A549 treated with dexamethasone at 1 μM for 4 hours (cell line): Measurements from ENCODE around the gene OR1E2. TPM values are rescaled to one million over a fixed set of nuclear protein-coding genes. Genes with fewer than 3 reads are reported as not detected.

Experiments used
- total RNA-seq: library from RNA; stranded (reverse); fragments of 200-300 nt; extraction: Qiagen RNA extraction; gene quantifications from 5 replicates; pipeline ENCODE4 v1.2.3, GENCODE V29; 2022

The OR1E2 gene
- not detected in 5 replicates for total RNA-seq

GRCh38 chr17:3433741-3434140 is at the start of gene OR1E2:
Gene OR1E2, minus strand, starts transcription at chr17:3433841. Its CDS starts 0 bp downstream, at chr17:3433841.

GRCh38 chr17:3475812-3476610 is 42.4 kb upstream of the OR1E2 start, which contains the start of gene ASPA:
Gene ASPA, plus strand, starts transcription at chr17:3475997. Its CDS starts 163 bp downstream, at chr17:3476160.

GRCh38 chr17:3471599-3471998 is 38.0 kb upstream of the OR1E2 start, which contains the start of gene SPATA22:
Gene SPATA22, minus strand, starts transcription at chr17:3471819. Its CDS starts 2,494 bp downstream, at chr17:3469325.

GRCh38 chr17:3411070-3411469 is 22.6 kb downstream of the OR1E2 start, which contains the start of gene OR3A3:
Gene OR3A3, plus strand, starts transcription at chr17:3411370.

GRCh38 chr17:3398310-3398709 is 35.3 kb downstream of the OR1E2 start, which contains the start of gene OR1E1:
Gene OR1E1, minus strand, starts transcription at chr17:3398410. Its CDS starts 0 bp downstream, at chr17:3398410.

GRCh38 chr17:3385869-3386816 is 47.5 kb downstream of the OR1E2 start, which contains the start of gene OR3A2:
Gene OR3A2, minus strand, starts transcription at chr17:3386308.

Other genes with a start within 250 kb of the OR1E2 start
- not detected in 5 replicates for gene OR1A2, start 236.3 kb downstream of the OR1E2 start, total RNA-seq
- gene OR1A1, start 226.2 kb downstream of the OR1E2 start, total RNA-seq, result not detected in 5 replicates
- gene OR3A1, start 135.5 kb downstream of the OR1E2 start, total RNA-seq, result not detected in 5 replicates
- gene OR3A2, start 47.5 kb downstream of the OR1E2 start, total RNA-seq, result not detected in 5 replicates
- gene OR1E1, start 35.4 kb downstream of the OR1E2 start, total RNA-seq, result not detected in 5 replicates
- not detected in 5 replicates for gene OR3A3, start 22.5 kb downstream of the OR1E2 start, total RNA-seq
- not detected in 5 replicates for gene SPATA22, start 38.0 kb upstream of the OR1E2 start, total RNA-seq
- not detected in 5 replicates for gene ASPA, start 42.2 kb upstream of the OR1E2 start, total RNA-seq
- gene TRPV3, start 124.0 kb upstream of the OR1E2 start, total RNA-seq, result 0.19 to 0.38 TPM (median 0.32 TPM) in 5 replicates
- gene TRPV1, start 175.6 kb upstream of the OR1E2 start, total RNA-seq, result 2.1 to 5.5 TPM (median 3.9 TPM) in 5 replicates
- gene SHPK, start 202.4 kb upstream of the OR1E2 start, total RNA-seq, result 11.0 to 17.3 TPM (median 16.0 TPM) in 5 replicates
- gene CTNS, start 202.9 kb upstream of the OR1E2 start, total RNA-seq, result 11.4 to 15.0 TPM (median 13.7 TPM) in 5 replicates
- gene TAX1BP3, start 234.7 kb upstream of the OR1E2 start, total RNA-seq, result 285 to 336 TPM (median 323 TPM) in 5 replicates
- gene EMC6, start 235.0 kb upstream of the OR1E2 start, total RNA-seq, result 112 to 157 TPM (median 148 TPM) in 5 replicates